Kidney epithelial cell (primary cell): ENCODE measurements around the gene CDK6. TPM values are rescaled to one million over a fixed set of nuclear protein-coding genes. Genes with fewer than 3 reads are reported as not detected.
"Not testable (repeated sequence)": the region's sequence is repeated elsewhere in the genome, so short reads cannot be mapped to it uniquely, and the experiment has no call there.

Source experiments
- DNase-seq: peaks from one replicate; pipeline ENCODE4 v3.0.0-alpha.2; 2010; ENCODE audit warnings: low read depth
- H3K27me3 ChIP-seq: 2 replicates; pipeline ENCODE4 v1.6.0; 2011; ENCODE audit warnings: low read length; ENCODE audit not compliant: control insufficient read depth, insufficient read depth
- H3K36me3 ChIP-seq: 2 replicates; pipeline ENCODE4 v1.5.1; 2011; ENCODE audit warnings: low read length; ENCODE audit not compliant: control insufficient read depth, insufficient read depth
- H3K4me3 ChIP-seq: 2 replicates; pipeline ENCODE4 v1.5.1; 2011; ENCODE audit warnings: low read depth, mild to moderate bottlenecking, control low read depth, low read length
- CTCF ChIP-seq: IDR thresholded peaks from 2 replicates; pipeline ENCODE4 v1.5.1; 2011; ENCODE audit warnings: mild to moderate bottlenecking, moderate library complexity, low read length, control low read depth, inconsistent platforms; ENCODE audit not compliant: insufficient read depth, poor library complexity, severe bottlenecking
- total RNA-seq: library from RNA; depleted of rRNA; stranded (reverse); fragments of >200 nt; gene quantifications from 2 replicates; pipeline ENCODE4 v1.2.3, GENCODE V29; 2015

The CDK6 gene
- total RNA-seq, 1 donor from 2014 or later, result 91.0 TPM

DNA sequence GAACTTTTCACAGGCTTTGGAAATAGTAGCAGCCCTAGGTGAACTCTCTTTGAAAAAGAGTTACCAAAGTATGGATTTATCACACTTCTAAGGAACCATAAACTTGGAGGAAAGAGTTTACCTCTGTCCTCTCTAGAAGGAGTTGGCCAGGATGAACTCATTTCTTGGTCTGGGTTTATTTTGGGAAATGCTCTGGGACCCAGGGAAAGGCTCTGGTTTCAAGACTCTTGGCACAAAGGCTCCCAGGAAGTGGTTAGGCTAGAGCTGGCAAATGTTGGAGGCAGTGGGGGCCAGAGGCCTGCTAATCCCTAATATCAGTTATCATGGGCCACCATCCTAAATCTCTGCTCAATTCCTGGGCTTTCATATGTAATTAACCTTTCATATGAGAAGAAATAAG, 36.3 kb upstream of the CDK6 start:
- TF ChIP-seq CTCF, result no peak
- Histone ChIP-seq H3K4me3 (no peak overlapping the region), H3K27me3 (no peaks in the 10 kb centered on the region), H3K36me3 (no peaks in the 10 kb centered on the region)
- DNase-seq, result no peak

GRCh38 chr7:92868683-92869293, 32.4 kb upstream of the CDK6 start:
- TF ChIP-seq CTCF, result no peak
- no peak overlapping the region for H3K4me3 ChIP-seq
- no peak for DNase-seq
- no peaks in the 10 kb centered on the region for H3K27me3 ChIP-seq
- no peaks in the 10 kb centered on the region for H3K36me3 ChIP-seq

GRCh38 chr7:92864169-92864568, 27.8 kb upstream of the CDK6 start:
- not testable (repeated sequence) for H3K36me3 ChIP-seq, DNase-seq, H3K27me3 ChIP-seq, H3K4me3 ChIP-seq

DNA sequence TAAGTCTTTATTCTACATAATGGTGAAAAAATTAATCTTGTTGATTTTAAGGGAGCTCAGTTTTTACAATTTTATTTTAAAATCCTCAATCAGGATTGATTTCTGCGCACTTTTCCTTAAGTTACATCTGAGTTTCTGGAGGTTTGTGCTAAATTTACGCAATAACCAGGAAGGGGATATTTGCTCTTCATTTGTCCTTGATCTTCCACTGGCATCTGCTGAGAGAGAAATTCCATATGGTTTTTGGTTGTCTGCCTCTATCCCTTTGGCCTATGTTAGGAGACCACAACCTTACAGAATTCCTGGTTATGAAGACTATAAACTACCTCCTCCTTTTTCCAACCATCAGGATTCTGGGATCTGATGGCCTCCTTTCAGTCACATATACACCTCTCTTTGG, 20.1 kb upstream of the CDK6 start:
- Histone ChIP-seq H3K36me3 (no peaks in the 10 kb centered on the region), H3K4me3 (no peak overlapping the region), H3K27me3 (no peaks in the 10 kb centered on the region)
- no peak for TF ChIP-seq CTCF
- DNase-seq, result no peak

DNA sequence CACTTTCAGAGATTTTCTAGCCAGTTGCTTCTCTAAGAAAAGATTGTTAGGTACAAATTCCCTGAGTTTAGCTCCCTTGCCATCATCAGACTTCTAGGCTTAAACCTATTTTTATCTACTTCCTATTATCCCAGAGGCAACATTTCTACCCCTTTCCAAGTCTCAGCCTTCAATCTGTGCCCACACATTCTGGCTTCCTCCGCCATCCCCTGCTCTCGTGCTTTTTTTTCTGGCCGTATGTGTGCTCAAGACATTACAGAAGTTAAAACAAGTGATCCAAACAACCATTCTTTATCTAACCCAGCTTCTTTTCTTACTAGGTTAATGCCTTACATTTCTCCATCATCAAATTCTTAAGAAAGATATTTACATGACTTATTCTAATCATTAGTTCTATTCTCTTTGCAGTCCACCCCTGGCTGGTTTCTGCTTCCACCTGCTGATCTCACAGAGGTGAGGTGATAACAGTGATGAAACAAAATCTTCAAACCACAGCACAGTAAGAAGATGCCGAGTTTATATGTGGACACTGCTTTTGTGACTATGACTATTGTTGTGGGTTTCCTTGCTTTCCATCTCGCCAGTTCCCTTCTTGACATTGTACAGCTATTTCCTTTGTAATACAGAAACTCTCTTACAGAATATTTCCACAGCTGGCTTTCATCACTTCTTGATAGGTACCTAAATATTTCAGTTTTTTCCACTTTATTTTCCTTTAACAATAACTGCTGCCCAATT, 18.3 kb upstream of the CDK6 start:
- H3K36me3 ChIP-seq, result no peaks in the 10 kb centered on the region
- H3K4me3 ChIP-seq, result no peak overlapping the region
- TF ChIP-seq CTCF, result no peak
- DNase-seq, result no peak
- H3K27me3 ChIP-seq, result no peaks in the 10 kb centered on the region

DNA sequence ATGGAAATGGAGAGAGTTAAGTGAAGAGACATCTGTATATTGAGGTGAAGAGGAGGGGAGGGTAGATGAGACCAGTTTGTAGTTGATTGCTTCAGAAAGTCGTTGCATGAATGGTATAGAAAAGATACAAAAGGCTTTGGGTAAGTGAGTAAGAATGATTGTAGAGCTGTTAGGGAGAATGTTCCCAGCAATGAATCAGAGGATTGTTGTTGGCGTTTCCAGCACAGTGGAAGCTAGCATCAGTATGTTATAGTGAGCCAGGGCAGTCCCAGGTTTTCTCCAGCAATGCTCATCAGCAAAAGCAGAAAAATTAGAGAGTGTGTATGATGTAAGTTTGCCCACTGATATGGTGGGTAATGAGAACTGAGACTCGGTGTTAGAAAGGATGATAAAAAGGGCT, 15.4 kb upstream of the CDK6 start:
- Histone ChIP-seq H3K36me3 (no peaks in the 10 kb centered on the region), H3K4me3 (no peak overlapping the region), H3K27me3 (no peaks in the 10 kb centered on the region)
- TF ChIP-seq CTCF, result no peak
- no peak for DNase-seq
